ENCODE data around the gene RAB36.

The RAB36 gene

DNA sequence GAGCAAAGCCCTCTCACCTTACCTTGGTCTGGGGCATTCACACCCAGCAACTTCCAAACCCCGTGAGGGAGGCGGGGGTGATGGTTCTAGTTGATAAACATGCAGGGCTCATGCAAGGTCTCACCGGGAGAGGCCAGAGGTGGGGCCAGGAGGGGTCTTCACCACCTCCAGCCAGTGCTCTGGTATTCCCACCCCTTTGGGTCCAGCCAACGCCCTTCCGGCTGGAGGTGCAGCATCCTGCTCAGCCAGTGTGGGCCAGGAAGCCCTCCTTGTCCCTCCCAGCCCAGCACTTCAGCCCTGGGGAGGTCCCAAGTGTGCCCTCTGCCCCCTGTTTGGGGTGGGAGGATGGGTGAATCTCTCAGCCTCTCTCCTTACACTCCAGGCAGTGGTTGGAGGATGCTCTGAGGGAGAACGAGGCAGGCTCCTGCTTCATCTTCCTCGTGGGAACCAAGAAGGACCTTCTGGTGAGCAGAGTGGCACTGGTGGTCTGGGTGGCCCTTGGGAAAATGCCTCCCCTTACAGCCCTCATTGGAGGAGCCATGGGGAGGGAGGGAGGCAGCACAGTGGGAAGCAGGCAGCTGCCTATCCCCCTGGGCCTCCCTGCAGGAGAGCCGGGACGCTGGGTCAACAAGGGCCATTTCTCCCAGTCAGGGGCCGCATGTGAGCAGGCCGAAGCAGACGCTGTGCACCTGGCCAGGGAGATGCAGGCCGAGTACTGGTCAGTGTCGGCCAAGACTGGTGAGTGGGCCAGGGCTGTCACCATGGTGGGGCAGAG lies 13.4 kb downstream of the RAB36 start:
- no peak for DNase-seq (ENCODE audit: low spot score)

DNA sequence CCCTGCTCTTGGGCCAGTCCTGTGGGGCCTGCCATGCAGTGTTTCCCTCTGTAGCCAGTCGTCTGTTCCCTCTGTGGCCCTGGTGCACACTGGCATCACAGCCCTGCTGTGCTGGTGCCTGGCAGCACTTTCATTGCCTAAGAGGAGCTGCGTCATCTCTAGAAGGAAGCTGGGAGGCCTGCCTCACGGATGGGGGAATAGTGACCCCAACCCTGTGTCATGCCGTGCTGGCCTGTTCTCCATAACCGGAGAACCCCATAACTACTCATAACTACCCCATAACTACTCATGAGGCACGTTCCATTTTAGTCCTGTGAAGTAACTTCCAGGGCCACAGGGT lies 14.0 kb downstream of the RAB36 start:
- no peak for DNase-seq (ENCODE audit: low spot score)

DNA sequence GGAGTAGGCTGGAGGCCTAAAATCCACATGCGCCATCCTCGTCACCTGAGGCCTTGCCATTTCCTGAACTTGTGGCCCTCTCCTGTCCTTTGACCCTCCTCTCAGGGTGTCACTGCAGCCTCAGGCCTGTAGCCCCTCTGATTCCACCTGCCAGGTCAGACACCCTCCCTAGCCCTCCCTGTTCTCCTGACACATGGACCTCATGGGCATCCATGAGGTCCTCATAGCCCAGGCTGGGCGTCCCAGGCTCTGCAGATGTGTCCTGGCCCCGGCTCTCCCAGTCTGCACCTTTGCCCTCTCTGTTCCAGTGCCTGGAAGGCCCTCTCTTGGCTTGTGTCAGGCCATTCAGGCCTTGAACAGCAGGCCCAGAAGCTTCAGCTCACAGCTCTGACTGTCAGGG lies 15.8 kb downstream of the RAB36 start:
- no peak for DNase-seq (ENCODE audit: low spot score)

DNA sequence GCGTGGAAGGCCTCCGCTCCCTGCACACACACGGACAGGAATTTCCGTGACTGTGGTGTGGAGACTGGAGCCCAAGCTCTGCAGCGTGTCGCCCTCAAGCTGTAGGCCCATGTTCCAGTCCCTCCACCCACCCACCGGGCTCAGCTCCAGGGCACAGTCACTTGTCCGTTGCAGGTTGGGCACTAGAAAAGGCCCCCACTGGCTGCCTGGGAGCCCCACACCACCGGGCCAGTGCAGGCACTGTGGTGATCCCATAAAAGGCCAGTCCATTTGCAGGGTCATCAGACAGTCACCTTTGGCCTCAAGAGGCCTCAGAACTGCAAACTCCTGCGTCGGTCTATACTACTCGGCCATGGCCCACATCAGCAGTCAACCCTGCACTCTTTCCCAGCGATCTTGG lies 16.3 kb downstream of the RAB36 start:
- no peak for DNase-seq (ENCODE audit: low spot score)

DNA sequence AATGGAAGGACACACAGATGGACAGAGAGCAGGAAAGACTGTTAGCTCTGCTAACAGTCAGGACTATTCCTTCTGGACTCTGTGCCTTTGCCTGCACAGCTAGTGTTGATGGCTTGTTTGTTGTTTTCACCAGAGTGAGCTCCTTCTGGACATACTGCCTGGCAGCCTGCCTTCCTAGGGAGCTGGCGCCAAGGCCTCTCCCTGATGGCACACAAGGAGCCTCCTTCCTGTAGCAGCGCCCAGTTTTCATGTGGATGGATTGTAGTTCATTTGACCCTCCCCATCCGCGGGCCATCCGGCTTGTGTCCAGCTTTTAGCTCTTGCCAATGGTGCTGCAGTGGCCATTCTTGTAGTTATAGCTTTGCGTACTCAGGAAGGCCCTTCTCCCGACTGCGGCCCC lies 18.4 kb downstream of the RAB36 start:
- DNase-seq (ENCODE audit: low spot score), result peak; percentile 35

DNA sequence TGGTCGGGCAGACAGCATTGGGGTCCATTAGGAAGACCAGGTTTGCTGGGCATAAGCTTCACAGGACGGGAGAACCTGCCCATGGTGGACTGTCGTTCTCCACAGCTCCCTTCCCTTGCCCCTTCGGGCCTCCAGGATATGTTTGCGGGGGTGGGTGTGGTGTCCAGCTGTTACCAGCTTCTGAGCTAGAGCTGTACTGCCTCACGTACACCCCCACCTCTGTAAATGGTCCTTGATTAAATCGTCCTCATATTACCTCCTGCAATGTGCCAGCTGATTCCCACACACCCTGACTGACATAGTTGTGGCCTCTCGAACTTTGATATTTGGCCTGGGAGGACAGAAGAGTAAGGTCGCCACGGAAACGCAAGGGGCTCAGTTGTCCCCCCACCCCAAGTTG lies 18.8 kb downstream of the RAB36 start:
- DNase-seq (ENCODE audit: low spot score), result no peak

DNA sequence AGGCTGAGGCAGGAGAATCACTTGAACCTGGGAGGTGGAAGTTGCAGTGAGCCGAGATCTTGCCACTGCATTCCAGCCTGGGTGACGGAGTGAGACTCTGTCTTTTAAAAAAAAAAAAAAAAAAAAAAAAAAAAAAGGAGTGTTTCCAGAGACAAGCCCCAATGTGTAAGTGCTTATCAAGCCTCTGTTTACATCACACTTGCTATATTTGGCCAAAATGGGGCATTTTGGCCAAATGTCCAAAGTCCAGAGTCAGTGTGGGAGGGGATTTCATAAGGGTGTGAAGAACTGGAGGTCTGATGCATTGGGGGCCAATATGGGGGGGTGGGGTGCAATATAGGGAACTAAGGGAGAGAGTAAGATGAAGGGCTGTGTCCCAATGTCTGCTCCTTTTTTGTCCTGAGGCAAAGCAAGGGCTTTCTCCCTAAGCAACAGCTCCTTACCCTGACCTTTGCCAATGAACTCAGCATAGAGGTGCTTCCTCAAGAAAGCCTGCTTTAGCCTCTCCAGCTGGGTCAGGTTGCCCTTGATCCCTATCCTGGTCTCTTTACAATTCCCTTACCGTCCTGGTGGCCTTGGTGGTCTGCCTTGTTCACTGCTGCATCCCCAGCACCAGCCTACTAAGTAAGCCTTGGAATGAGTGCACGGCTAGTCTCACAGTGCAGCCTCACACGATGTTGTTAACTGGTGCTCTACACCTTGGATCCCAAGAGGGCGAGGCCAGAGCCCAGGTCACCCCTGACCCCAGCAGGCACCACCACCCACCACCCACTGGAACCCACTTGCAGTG lies 21.0 kb downstream of the RAB36 start:
- no peak for DNase-seq (ENCODE audit: low spot score)

DNA sequence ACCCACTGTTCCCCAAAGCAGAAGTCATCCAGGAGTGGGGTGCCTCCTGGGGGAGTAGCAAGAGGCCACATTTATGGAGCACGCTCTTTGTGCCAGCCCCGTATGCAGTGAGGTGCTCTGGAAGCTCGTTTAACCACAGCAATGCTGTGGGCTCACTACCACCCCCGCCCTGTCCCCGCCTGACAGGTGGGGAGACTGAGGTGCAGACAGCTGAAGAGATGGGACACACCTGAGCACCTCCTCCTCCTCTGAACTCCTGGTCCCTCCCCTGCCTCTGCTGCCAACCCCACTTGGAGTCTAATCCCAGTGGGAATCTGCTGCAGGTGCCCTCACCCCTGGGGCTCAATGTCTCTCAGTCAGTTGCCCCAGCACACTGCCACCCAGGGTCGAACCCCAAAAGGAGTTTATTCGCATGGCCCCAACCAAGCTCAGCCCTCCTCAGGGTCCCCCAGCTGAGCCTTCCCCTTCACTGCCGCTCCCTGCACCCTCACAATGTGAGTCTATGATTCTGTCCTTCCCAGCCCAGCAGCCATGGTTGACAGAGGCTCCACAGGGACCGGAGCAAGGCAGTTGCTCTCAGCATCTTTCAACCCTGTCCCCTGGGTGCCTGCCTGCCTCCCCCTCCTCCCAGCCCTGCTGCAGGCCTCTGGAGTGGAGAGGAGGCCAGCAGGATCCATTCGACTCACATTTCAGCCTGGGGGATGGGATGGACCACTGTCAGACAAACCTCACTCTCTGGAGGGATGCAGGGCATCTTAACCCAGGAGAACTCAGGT lies 21.8 kb downstream of the RAB36 start:
- no peak for DNase-seq (ENCODE audit: low spot score)

DNA sequence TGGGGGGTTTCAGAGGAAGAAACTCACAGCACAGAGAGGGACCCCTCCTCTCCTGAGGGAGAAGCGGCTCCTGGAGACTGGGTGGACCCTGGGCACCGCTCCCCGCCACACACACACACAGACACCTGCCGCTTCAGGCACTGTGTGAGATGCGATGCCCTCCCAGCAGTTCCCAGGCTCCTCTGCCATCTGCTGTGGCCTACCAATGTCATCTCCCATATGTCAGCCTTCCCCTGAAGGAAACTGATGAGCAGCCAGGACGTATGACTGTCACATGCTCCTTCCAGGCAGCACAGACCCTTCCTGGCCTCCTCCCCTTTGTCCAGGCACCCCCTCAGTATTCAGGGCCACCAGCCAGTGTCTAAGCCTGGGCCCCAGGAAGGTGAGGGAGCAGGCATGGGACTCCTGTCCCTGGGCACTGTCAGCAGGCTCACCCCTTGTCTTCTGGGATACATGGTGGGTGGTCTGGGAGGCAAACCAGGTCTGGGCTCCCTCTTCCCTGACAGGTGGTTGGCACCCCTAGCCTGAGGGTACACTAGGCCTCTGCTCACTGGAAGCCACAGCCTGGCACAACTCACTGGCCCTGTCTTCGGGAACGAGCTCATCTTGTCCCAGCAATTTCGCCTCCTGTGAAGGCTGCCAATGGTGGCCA lies 23.2 kb downstream of the RAB36 start:
- DNase-seq (ENCODE audit: low spot score), result no peak

DNA sequence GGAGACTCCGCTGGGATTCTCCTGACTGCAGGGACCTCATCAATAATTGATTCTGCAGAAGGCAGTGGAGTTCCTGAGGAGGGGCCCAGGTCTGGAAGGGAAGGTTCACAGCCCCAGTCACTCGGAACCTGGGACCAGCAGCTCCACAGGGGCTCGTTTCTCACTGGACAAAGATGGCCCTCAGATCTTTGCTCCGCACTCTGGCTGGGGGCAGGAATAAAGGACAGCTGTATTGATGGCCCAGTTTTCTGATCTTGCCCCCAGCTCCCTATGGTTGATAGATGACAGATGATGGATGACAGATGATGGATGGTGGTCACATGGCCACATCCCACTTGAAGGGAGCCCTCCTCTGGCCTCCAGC lies 23.7 kb downstream of the RAB36 start:
- DNase-seq (ENCODE audit: low spot score), result no peak

DNA sequence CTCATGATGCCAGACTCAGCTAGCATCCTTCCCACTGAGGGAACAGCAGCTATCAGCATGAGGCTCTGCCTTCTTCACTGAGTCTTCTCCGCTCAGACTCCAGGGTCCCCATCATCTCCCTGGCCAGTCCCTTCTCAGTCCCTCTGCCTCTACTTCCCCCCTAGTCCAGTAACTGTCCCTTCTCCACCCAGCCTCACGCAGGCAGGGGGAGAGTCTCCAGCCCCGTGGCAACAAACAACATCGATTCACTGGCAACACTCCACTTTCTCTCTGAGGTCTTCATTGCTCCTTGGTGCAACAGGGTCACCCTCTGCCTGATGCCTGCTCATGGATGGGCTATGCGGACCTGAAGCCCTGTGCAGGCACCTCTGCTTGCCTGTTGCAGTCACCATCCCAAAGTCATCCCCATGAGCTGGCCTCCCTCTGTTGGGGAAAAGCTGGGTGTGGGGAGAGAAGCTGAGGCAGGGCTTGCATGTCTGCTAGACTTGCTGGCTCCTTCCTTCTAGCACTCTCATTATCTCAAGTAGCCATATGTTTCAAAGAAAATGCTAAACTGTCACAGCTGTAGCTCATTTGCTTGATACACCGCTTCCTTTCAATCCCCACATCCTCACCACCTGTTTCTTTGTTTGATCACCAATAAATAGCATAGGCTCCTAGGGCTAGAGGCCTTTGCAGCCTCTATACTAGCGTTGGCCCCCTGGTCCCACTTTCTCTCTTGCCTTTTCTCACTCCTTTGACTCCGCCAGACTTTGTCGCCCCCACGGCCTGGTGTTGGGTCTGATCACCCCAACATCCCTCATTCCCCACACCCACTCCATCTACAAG lies 30.8 kb downstream of the RAB36 start:
- no peak for DNase-seq (ENCODE audit: low spot score)

DNA sequence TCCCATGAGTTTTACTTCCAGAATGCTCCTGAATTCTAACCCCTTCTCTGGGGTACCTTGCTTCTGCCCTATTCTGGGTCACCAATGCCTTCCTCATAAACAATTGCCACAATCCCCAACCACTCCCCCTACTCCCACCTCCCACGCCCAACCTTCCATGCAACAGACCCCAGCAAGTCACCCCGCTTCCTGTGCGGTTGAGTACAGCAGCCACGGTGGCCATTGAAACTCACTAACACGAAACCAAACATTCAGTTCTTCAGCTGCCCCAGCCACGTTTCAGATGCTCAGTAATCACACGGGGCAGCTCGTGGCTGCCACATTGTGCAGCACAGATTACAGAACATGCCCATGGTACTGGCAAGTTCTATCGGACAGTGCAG lies 31.4 kb downstream of the RAB36 start:
- no peak for DNase-seq (ENCODE audit: low spot score)

DNA sequence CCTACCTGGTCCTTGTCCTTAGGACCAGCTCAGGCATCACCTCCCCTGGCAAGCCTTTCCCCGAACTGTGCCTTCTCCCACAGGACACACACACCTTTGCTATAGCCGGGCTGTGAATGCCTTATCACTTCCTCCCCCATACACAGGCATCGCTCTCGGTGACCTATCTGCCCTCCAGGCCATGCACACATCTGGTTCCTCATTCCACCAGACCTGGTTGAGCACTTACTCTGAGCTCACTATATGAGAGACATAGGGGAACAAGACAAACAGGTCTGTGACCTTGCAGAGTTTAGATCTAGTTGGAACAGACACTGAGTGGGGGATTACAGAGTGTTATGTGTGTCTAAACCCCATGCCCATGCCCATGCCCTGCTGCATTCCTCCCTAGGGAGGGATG lies 31.9 kb downstream of the RAB36 start:
- no peak for DNase-seq (ENCODE audit: low spot score)

DNA sequence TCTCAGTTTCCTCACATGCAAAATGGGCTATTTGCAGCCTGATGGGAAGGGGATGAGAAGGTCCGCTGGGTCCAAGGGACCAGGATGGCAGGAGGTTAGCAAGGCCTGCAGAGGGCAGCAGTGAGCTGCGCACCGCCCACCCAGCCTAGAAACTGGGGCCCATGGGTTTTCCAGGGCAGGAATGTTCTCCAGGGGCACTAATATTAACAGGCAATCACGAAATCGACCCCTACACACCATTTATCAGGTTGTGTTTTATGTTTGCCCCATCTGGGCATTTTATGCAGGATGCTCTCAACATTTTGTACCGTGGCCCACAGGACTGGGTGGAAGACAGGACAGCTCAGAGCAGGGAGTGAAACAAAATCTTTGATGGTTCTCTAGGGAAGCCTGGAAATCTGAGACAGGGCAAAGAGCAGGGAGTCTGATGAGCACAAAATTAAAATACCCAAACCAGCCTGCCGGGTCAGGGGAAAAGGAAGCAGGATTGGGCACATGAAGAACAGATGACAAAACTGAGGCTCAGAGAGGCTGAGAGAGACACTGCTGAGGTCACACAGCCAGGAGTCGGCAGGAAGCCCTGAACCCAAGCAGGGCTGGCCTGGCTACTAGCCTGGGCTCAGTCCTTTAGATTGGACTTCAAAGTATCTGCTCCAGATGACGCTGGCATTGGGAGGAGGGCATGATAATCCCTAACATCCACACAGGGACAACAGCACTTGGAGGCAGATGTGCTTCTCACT lies 33.4 kb downstream of the RAB36 start:
- DNase-seq (ENCODE audit: low spot score), result peak; percentile 87

DNA sequence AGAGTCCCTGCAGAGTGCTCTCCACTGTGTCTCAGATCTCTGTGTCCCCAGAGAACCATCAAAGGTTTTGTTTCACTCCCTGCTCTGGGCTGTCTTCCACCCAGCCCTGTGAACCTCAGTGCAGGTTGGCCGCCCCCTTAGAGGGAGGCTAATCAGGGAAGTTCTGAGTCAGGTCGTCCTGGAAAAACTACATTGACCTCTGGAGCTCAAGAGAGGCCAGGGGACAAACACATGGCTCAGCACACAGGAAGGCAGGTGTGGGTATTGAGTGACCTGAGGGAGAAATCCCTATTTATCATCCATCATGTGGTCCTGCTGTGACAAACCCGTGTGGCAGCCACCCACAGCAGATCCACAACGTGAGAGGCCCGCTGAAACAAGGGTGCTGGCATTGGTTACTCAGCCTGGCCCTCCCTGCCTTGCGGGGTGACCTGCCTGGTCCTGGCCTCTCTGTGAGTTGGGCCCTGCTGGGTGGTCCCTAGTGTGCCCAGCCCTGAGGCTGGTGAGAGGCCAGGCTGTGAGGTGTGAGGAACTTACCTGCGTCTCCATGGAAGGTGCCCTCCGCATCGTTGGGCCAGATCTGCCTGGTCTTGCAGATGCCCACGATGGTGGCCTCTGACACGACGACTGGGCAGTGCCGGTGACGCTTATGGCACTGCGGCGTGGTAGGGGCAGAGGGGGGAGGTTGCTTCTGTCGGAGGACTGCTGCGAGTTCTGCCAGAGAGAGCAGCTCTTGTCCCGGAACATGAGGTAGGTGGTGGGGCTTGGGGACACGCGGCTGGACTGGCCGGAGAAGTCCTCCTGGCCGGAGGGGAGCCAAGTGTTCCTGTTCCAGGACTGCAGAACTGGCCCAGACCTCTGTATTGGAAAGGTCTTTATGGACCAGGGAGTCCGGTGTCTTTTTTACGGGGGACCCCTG lies 34.4 kb downstream of the RAB36 start:
- no peak for DNase-seq (ENCODE audit: low spot score)

DNA sequence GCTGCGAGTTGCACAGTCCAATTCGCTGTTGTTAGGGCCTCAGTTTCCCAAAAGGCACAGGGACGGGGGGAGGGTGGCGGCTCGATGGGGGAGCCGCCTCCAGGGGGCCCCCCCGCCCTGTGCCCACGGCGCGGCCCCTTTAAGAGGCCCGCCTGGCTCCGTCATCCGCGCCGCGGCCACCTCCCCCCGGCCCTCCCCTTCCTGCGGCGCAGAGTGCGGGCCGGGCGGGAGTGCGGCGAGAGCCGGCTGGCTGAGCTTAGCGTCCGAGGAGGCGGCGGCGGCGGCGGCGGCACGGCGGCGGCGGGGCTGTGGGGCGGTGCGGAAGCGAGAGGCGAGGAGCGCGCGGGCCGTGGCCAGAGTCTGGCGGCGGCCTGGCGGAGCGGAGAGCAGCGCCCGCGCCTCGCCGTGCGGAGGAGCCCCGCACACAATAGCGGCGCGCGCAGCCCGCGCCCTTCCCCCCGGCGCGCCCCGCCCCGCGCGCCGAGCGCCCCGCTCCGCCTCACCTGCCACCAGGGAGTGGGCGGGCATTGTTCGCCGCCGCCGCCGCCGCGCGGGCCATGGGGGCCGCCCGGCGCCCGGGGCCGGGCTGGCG lies 35.1 kb downstream of the RAB36 start, which contains the start of gene BCR:
BCR (plus strand) TSS at position 209 of the 592 bp plus-strand sequence. CDS start 452 bp downstream, outside the sequence.
- peak; percentile 94 for DNase-seq (ENCODE audit: low spot score)

DNA sequence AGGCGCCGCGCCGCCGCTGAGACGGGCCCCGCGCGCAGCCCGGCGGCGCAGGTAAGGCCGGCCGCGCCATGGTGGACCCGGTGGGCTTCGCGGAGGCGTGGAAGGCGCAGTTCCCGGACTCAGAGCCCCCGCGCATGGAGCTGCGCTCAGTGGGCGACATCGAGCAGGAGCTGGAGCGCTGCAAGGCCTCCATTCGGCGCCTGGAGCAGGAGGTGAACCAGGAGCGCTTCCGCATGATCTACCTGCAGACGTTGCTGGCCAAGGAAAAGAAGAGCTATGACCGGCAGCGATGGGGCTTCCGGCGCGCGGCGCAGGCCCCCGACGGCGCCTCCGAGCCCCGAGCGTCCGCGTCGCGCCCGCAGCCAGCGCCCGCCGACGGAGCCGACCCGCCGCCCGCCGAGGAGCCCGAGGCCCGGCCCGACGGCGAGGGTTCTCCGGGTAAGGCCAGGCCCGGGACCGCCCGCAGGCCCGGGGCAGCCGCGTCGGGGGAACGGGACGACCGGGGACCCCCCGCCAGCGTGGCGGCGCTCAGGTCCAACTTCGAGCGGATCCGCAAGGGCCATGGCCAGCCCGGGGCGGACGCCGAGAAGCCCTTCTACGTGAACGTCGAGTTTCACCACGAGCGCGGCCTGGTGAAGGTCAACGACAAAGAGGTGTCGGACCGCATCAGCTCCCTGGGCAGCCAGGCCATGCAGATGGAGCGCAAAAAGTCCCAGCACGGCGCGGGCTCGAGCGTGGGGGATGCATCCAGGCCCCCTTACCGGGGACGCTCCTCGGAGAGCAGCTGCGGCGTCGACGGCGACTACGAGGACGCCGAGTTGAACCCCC lies 35.8 kb downstream of the RAB36 start:
- DNase-seq (ENCODE audit: low spot score), result peak; percentile 43

DNA sequence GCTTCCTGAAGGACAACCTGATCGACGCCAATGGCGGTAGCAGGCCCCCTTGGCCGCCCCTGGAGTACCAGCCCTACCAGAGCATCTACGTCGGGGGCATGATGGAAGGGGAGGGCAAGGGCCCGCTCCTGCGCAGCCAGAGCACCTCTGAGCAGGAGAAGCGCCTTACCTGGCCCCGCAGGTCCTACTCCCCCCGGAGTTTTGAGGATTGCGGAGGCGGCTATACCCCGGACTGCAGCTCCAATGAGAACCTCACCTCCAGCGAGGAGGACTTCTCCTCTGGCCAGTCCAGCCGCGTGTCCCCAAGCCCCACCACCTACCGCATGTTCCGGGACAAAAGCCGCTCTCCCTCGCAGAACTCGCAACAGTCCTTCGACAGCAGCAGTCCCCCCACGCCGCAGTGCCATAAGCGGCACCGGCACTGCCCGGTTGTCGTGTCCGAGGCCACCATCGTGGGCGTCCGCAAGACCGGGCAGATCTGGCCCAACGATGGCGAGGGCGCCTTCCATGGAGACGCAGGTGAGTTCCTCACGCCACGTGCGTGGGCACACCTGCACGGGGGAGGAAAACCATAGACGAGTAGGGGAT lies 36.5 kb downstream of the RAB36 start:
- no peak for DNase-seq (ENCODE audit: low spot score)

Data from AG08396 (cell line).